GM21723 (cell line): ENCODE results near the gene KCND1.

Experiments used
- ATAC-seq: cut with Tn5 transposase; IDR thresholded peaks from one replicate; pipeline ENCODE4 v1.9.1; 2021; ENCODE audit warnings: mild to moderate bottlenecking, moderate library complexity; ENCODE audit not compliant: unreplicated experiment

KCND1 gene

GRCh38 chrX:48975041-48975440 lies 3.4 kb upstream of the KCND1 start:
- no peak for ATAC-seq

- no peak for ATAC-seq
These were observed 2.9 kb upstream of the KCND1 start for GRCh38 chrX:48974574-48974973.

GRCh38 chrX:48974033-48974432 lies 2.4 kb upstream of the KCND1 start:
- no peak for ATAC-seq

GRCh38 chrX:48972220-48973164 lies 848 bp upstream of the KCND1 start:
- no peak for ATAC-seq

- ATAC-seq, result no peak
These were observed 2.2 kb downstream of the KCND1 start for GRCh38 chrX:48969471-48969870.

GRCh38 chrX:48968377-48968776 lies 3.3 kb downstream of the KCND1 start:
- no peak for ATAC-seq

GRCh38 chrX:48966796-48967579 lies 4.7 kb downstream of the KCND1 start:
- ATAC-seq, result no peak

- no peak for ATAC-seq
These were observed 5.7 kb downstream of the KCND1 start for GRCh38 chrX:48965959-48966358.

- ATAC-seq, result no peak
These were observed 10.0 kb downstream of the KCND1 start for GRCh38 chrX:48961585-48962091.

GRCh38 chrX:48960291-48960690 lies 11.4 kb downstream of the KCND1 start:
- no peak for ATAC-seq

GRCh38 chrX:48958635-48959094 lies 13.0 kb downstream of the KCND1 start:
- no peak for ATAC-seq

- ATAC-seq, result peak; percentile 82
These were observed 13.6 kb downstream of the KCND1 start for GRCh38 chrX:48957827-48958634.

GRCh38 chrX:48957477-48957826 lies 14.2 kb downstream of the KCND1 start, which contains the start of gene OTUD5:
TSS of gene OTUD5 (minus strand) at chrX:48957607. CDS start at chrX:48957570, 37 bp downstream.
- peak; percentile 40 for ATAC-seq

GRCh38 chrX:48956728-48957414 lies 14.8 kb downstream of the KCND1 start:
- ATAC-seq, result no peak

- ATAC-seq, result no peak
These were observed 23.1 kb downstream of the KCND1 start for GRCh38 chrX:48948589-48948988.

GRCh38 chrX:48945517-48946348 lies 25.9 kb downstream of the KCND1 start:
- ATAC-seq, result no peak

- ATAC-seq, result no peak
These were observed 28.7 kb downstream of the KCND1 start for GRCh38 chrX:48942895-48943294.

- ATAC-seq, result no peak
These were observed 31.2 kb downstream of the KCND1 start for GRCh38 chrX:48940404-48940955.
